H9 (cell line): Measurements from ENCODE around the gene IL1RAPL2. TPM values are rescaled to one million over a fixed set of nuclear protein-coding genes. Genes with fewer than 3 reads are reported as not detected.

Source experiments
- DNase-seq: peaks from one replicate; pipeline ENCODE4 v3.0.0-alpha.2; 2017
- H2AFZ ChIP-seq: one replicate; pipeline ENCODE4 v1.6.1; 2013; ENCODE audit warnings: mild to moderate bottlenecking, low read length, control low read depth, moderate library complexity
- H2AK5ac ChIP-seq: 2 replicates; pipeline ENCODE4 v1.6.1; 2013; ENCODE audit warnings: low read length, control low read depth, mixed read lengths; ENCODE audit not compliant: insufficient read length
- H2BK120ac ChIP-seq: one replicate; pipeline ENCODE4 v1.6.1; 2013; ENCODE audit warnings: low read depth, mild to moderate bottlenecking, low read length, control low read depth, inconsistent platforms; ENCODE audit not compliant: poor library complexity, severe bottlenecking
- H2BK12ac ChIP-seq: 2 replicates; pipeline ENCODE4 v1.6.1; 2013; ENCODE audit warnings: low read length, control low read depth, mixed read lengths, low read depth; ENCODE audit not compliant: insufficient read length
- H2BK15ac ChIP-seq: 2 replicates; pipeline ENCODE4 v1.6.1; 2013; ENCODE audit warnings: low read depth, low read length, control low read depth
- H2BK20ac ChIP-seq: one replicate; pipeline ENCODE4 v1.6.1; 2013; ENCODE audit warnings: low read depth, mild to moderate bottlenecking, low read length, control low read depth, inconsistent platforms; ENCODE audit not compliant: poor library complexity, severe bottlenecking
- H2BK5ac ChIP-seq: 2 replicates; pipeline ENCODE4 v1.6.1; 2013; ENCODE audit warnings: low read length, control low read depth, mixed read lengths; ENCODE audit not compliant: insufficient read length
- H3K14ac ChIP-seq: 2 replicates; pipeline ENCODE4 v1.6.1; 2013; ENCODE audit warnings: low read length, control low read depth; ENCODE audit not compliant: insufficient read depth
- H3K18ac ChIP-seq: 2 replicates; pipeline ENCODE4 v1.6.1; 2013; ENCODE audit warnings: low read depth, mild to moderate bottlenecking, mixed read lengths, low read length, control low read depth; ENCODE audit not compliant: insufficient read length
- H3K23ac ChIP-seq: 2 replicates; pipeline ENCODE4 v1.6.1; 2013; ENCODE audit warnings: low read length, control low read depth, mixed read lengths, low read depth; ENCODE audit not compliant: insufficient read length
- H3K23me2 ChIP-seq: 2 replicates; pipeline ENCODE4 v1.6.1; 2013; ENCODE audit warnings: low read depth, mild to moderate bottlenecking, mixed read lengths, low read length, control low read depth; ENCODE audit not compliant: insufficient read length, poor library complexity, severe bottlenecking
- H3K27ac ChIP-seq: 2 replicates; pipeline ENCODE4 v1.5.1; 2013; ENCODE audit warnings: low read length, control low read depth, mixed read lengths, low read depth; ENCODE audit not compliant: insufficient read length
- H3K27me3 ChIP-seq: 2 replicates; pipeline ENCODE4 v1.6.1; 2013; ENCODE audit warnings: low read length, control low read depth, inconsistent platforms; ENCODE audit not compliant: insufficient read depth
- H3K4ac ChIP-seq: 2 replicates; pipeline ENCODE4 v1.6.1; 2013; ENCODE audit warnings: low read depth, mild to moderate bottlenecking, control low read depth, inconsistent platforms, low read length, moderate library complexity
- H3K4me1 ChIP-seq: 2 replicates; pipeline ENCODE4 v1.6.1; 2013; ENCODE audit warnings: low read length, control low read depth, inconsistent platforms; ENCODE audit not compliant: insufficient read depth
- H3K4me2 ChIP-seq: 2 replicates; pipeline ENCODE4 v1.6.1; 2013; ENCODE audit warnings: low read length, control low read depth, mixed read lengths; ENCODE audit not compliant: insufficient read length, insufficient read depth
- H3K56ac ChIP-seq: 2 replicates; pipeline ENCODE4 v1.6.1; 2013; ENCODE audit warnings: low read depth, mild to moderate bottlenecking, mixed read lengths, low read length, control low read depth; ENCODE audit not compliant: insufficient read length
- H3K79me1 ChIP-seq: 2 replicates; pipeline ENCODE4 v1.6.1; 2013; ENCODE audit warnings: low read depth, mild to moderate bottlenecking, moderate library complexity, low read length, control low read depth, inconsistent platforms; ENCODE audit not compliant: insufficient read depth, poor library complexity, severe bottlenecking
- H3K79me2 ChIP-seq: 2 replicates; pipeline ENCODE4 v1.6.1; 2013; ENCODE audit warnings: low read length, control low read depth, inconsistent platforms; ENCODE audit not compliant: insufficient read depth
- H3K9ac ChIP-seq: 2 replicates; pipeline ENCODE4 v1.6.1; 2013; ENCODE audit warnings: low read length, control low read depth, mixed read lengths; ENCODE audit not compliant: insufficient read length; ENCODE audit errors: extremely low read depth
- H3K9me3 ChIP-seq: one replicate; pipeline ENCODE4 v1.6.1; 2013; ENCODE audit warnings: low read depth, low read length, inconsistent platforms; ENCODE audit not compliant: control insufficient read depth
- H3T11ph ChIP-seq: one replicate; pipeline ENCODE4 v1.6.1; 2013; ENCODE audit warnings: mild to moderate bottlenecking, low read length, control low read depth, inconsistent platforms
- H4K20me1 ChIP-seq: one replicate; pipeline ENCODE4 v1.6.1; 2013; ENCODE audit not compliant: control insufficient read depth, insufficient read length, insufficient read depth
- H4K5ac ChIP-seq: 2 replicates; pipeline ENCODE4 v1.6.1; 2013; ENCODE audit warnings: low read depth, mild to moderate bottlenecking, mixed read lengths, low read length, control low read depth; ENCODE audit not compliant: insufficient read length
- H4K8ac ChIP-seq: replicated peaks from 2 replicates; pipeline ENCODE4 v1.6.1; 2013; ENCODE audit warnings: low read length, control low read depth, mixed read lengths, low read depth; ENCODE audit not compliant: insufficient read length
- H4K91ac ChIP-seq: 2 replicates; pipeline ENCODE4 v1.6.1; 2013; ENCODE audit warnings: low read depth, mild to moderate bottlenecking, moderate library complexity, mixed read lengths, low read length, control low read depth; ENCODE audit not compliant: insufficient read length
- H3K27ac Mint-ChIP-seq, 3 experiments: 2 replicates in 2 of 3; 3 replicates in 1 of 3; pipeline ENCODE4 v1.8.0; 2020 to 2021; ENCODE audit warnings: mixed read lengths in 3 of 3, mild to moderate bottlenecking in 1 of 3, moderate library complexity in 1 of 3
- H3K27me3 Mint-ChIP-seq: 2 replicates; pipeline ENCODE4 v1.8.0; 2021; ENCODE audit warnings: low read depth, mild to moderate bottlenecking, moderate library complexity, mixed read lengths
- H3K36me3 Mint-ChIP-seq, 3 experiments: 2 replicates in 2 of 3; 3 replicates in 1 of 3; pipeline ENCODE4 v1.8.0; 2020 to 2021; ENCODE audit warnings: low read depth in 3 of 3, mixed read lengths in 3 of 3; ENCODE audit not compliant: insufficient read depth in 1 of 3
- H3K4me1 Mint-ChIP-seq, 2 experiments: 2 replicates each; pipeline ENCODE4 v1.8.0; 2020; ENCODE audit warnings: mixed read lengths in 2 of 2
- H3K4me3 Mint-ChIP-seq, 2 experiments: 2 replicates in 1 of 2; 3 replicates in 1 of 2; pipeline ENCODE4 v1.8.0; 2020 to 2021; ENCODE audit warnings: mild to moderate bottlenecking in 2 of 2, mixed read lengths in 2 of 2, moderate library complexity in 1 of 2
- H3K9me3 Mint-ChIP-seq, 2 experiments: 2 replicates in 1 of 2; 3 replicates in 1 of 2; pipeline ENCODE4 v1.8.0; 2020; ENCODE audit warnings: mild to moderate bottlenecking in 2 of 2, mixed read lengths in 2 of 2, moderate library complexity in 1 of 2
- total RNA-seq: library from RNA; stranded (reverse); gene quantifications from 2 replicates; pipeline ENCODE4 v1.2.1, GENCODE V29; 2021
- TF ChIP-seq, protein P1 (sequence below): fragments of 200-600 bp; sonication (generic); conservative IDR thresholded peaks from 3 replicates; pipeline ENCODE4 v1.8.0; 2021; ENCODE audit warnings: antibody characterized with exemption, mild to moderate bottlenecking

The IL1RAPL2 gene
- total RNA-seq, 1 experiment from 2014 or later, result not detected

DNA sequence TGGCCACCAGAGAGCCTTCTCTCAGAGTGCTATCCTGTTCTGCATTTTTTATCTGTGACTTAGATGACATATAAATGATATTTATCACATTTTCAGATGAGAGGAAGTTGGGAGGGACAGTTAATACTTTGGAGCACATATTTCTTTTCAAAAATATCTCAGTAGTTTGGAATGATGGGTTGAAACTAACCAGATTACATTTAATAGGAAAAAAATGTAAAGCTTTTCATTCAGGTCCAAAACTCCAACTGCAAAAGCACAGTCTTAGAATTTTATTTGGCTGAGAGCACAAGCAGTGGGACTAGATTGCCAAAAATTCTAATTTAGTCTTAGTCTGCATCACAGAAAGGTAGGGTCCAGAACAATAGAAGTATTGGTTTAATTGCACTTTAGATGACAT is 902.7 kb downstream of the IL1RAPL2 start:
- H3K9me3 ChIP-seq, result no peaks in the 10 kb centered on the region
- Mint-ChIP-seq H3K4me1 (peaks cover 2 to 3% of the 10 kb centered on the region in 2 experiments), H3K36me3 (no peaks in the 10 kb centered on the region), H3K9me3 (peaks cover 0 to 2% of the 10 kb centered on the region in 2 experiments; a peak in 2 of 5 replicates), H3K27me3 (no peaks in the 10 kb centered on the region), H3K27ac (no peak overlapping the region; a peak in 1 of 7 replicates), H3K4me3 (no peak overlapping the region)
- no peaks in the 10 kb centered on the region for H3K23me2 ChIP-seq
- H3K4me1 ChIP-seq, result no peaks in the 10 kb centered on the region; the same call in 1 of the 2 replicates
- H4K20me1 ChIP-seq, result no peaks in the 10 kb centered on the region
- H4K5ac ChIP-seq, result no peak overlapping the region
- no peak overlapping the region for H4K8ac ChIP-seq
- no peak overlapping the region for H3K27ac ChIP-seq
- no peak overlapping the region for H3K56ac ChIP-seq
- H3K18ac ChIP-seq, result no peak overlapping the region
- H3K4me2 ChIP-seq, result no peak overlapping the region
- H2BK12ac ChIP-seq, result no peak overlapping the region
- no peak overlapping the region for H3K4ac ChIP-seq
- no peak overlapping the region for H2BK20ac ChIP-seq
- no peak overlapping the region for H2AK5ac ChIP-seq
- TF ChIP-seq, protein P1, sequence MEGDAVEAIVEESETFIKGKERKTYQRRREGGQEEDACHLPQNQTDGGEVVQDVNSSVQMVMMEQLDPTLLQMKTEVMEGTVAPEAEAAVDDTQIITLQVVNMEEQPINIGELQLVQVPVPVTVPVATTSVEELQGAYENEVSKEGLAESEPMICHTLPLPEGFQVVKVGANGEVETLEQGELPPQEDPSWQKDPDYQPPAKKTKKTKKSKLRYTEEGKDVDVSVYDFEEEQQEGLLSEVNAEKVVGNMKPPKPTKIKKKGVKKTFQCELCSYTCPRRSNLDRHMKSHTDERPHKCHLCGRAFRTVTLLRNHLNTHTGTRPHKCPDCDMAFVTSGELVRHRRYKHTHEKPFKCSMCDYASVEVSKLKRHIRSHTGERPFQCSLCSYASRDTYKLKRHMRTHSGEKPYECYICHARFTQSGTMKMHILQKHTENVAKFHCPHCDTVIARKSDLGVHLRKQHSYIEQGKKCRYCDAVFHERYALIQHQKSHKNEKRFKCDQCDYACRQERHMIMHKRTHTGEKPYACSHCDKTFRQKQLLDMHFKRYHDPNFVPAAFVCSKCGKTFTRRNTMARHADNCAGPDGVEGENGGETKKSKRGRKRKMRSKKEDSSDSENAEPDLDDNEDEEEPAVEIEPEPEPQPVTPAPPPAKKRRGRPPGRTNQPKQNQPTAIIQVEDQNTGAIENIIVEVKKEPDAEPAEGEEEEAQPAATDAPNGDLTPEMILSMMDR, result no peak
- no peak overlapping the region for H2BK5ac ChIP-seq
- no peak overlapping the region for H3K23ac ChIP-seq
- no peaks in the 10 kb centered on the region for H3K27me3 ChIP-seq
- no peak overlapping the region for H2BK15ac ChIP-seq
- no peak overlapping the region for H3T11ph ChIP-seq
- H3K79me2 ChIP-seq, result no peaks in the 10 kb centered on the region
- no peak overlapping the region for H2AFZ ChIP-seq
- no peak overlapping the region for H4K91ac ChIP-seq
- H2BK120ac ChIP-seq, result no peak overlapping the region
- DNase-seq, result no peak
- H3K9ac ChIP-seq, result no peak overlapping the region
- no peak overlapping the region for H3K14ac ChIP-seq
- H3K79me1 ChIP-seq, result no peaks in the 10 kb centered on the region
